T-helper 2 cell treated with Interferon-gamma antibody and Interleukin-4, amounts not matched to agents 5 μg/mL and 100 μg/mL, for 36 hours (primary cell): ENCODE results near the gene HRH3.
A peak's percentile ranks its signal among the peaks of the same experiment; 100 is the strongest.

Experiments used
- DNase-seq: peaks from one replicate; pipeline ENCODE4 v3.0.0; 2021; ENCODE audit warnings: low spot score
- H3K27ac Mint-ChIP-seq: one replicate; pipeline ENCODE4 v1.8.0; 2021; ENCODE audit warnings: mild to moderate bottlenecking, mixed read lengths
- H3K27me3 Mint-ChIP-seq: one replicate; pipeline ENCODE4 v1.8.0; 2021; ENCODE audit warnings: low read depth, mixed read lengths
- H3K36me3 Mint-ChIP-seq: one replicate; pipeline ENCODE4 v1.8.0; 2021; ENCODE audit warnings: low read depth, mixed read lengths
- H3K4me1 Mint-ChIP-seq: one replicate; pipeline ENCODE4 v1.8.0; 2021; ENCODE audit warnings: low read depth, mixed read lengths
- H3K4me3 Mint-ChIP-seq: one replicate; pipeline ENCODE4 v1.8.0; 2022; ENCODE audit warnings: mild to moderate bottlenecking, moderate library complexity, mixed read lengths
- H3K9me3 Mint-ChIP-seq: one replicate; pipeline ENCODE4 v1.8.0; 2021; ENCODE audit warnings: mixed read lengths

Gene HRH3

GRCh38 chr20:62220666-62221568 is 839 bp upstream of the HRH3 start:
- H3K9me3 Mint-ChIP-seq = no peaks in the 10 kb centered on the region
- peaks cover 20% of the 10 kb centered on the region for H3K27me3 Mint-ChIP-seq
- no peaks in the 10 kb centered on the region for H3K36me3 Mint-ChIP-seq
- no peak for DNase-seq
- H3K4me3 Mint-ChIP-seq = no peak overlapping the region
- H3K27ac Mint-ChIP-seq = no peak overlapping the region
- H3K4me1 Mint-ChIP-seq = no peaks in the 10 kb centered on the region

GRCh38 chr20:62219101-62219991 is 732 bp downstream of the HRH3 start:
- Mint-ChIP-seq H3K36me3 (no peaks in the 10 kb centered on the region), H3K9me3 (no peaks in the 10 kb centered on the region), H3K27ac (no peak overlapping the region), H3K4me1 (no peaks in the 10 kb centered on the region), H3K27me3 (peaks cover 20% of the 10 kb centered on the region), H3K4me3 (peak overlapping the region; percentile 26)
- no peak for DNase-seq

DNA sequence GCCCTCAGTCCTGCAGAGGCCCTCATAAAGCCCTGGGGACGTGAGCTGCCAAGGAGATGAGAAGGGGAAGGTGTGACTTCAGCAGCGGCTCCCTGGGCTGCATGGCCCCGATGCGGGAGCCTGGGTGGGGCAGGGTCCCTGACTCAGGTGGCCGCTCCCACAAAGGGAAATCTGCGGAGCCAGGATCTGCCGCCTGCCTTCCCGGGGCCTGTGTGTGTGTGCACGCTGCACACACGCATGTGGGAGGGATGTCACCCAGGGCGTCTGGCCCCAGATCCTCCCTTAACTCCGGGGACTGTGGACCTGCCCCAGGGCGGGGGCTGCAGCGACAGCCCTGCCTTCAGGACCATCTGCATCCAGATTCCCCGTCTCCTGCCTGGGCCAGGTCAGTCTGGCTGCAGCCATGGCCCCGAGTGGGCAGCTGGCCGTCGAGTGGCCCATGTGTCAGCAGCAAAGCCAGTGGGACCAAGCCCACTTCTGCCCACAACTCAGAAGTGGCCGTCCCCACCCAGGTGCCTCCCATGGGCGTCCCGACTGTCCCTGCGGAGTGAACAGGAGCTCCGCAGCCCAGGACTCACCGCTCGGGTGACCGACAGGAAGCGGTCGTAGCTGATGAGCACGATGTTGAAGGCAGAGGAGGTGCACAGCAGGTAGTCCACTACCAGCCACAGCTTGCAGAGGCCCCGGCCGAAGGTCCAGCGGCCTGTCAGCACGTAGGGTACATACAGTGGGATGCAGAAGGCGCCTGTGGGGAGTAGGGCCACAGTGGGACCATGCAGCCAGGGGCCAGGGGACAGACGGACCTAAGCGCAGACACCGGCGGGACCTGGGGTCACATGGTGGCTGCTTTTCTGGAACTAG is 1.9 kb downstream of the HRH3 start:
- DNase-seq = no peak
- no peaks in the 10 kb centered on the region for H3K9me3 Mint-ChIP-seq
- H3K27me3 Mint-ChIP-seq = peaks cover 20% of the 10 kb centered on the region
- H3K4me1 Mint-ChIP-seq = no peaks in the 10 kb centered on the region
- H3K4me3 Mint-ChIP-seq = no peak overlapping the region
- H3K27ac Mint-ChIP-seq = no peak overlapping the region
- no peaks in the 10 kb centered on the region for H3K36me3 Mint-ChIP-seq

DNA sequence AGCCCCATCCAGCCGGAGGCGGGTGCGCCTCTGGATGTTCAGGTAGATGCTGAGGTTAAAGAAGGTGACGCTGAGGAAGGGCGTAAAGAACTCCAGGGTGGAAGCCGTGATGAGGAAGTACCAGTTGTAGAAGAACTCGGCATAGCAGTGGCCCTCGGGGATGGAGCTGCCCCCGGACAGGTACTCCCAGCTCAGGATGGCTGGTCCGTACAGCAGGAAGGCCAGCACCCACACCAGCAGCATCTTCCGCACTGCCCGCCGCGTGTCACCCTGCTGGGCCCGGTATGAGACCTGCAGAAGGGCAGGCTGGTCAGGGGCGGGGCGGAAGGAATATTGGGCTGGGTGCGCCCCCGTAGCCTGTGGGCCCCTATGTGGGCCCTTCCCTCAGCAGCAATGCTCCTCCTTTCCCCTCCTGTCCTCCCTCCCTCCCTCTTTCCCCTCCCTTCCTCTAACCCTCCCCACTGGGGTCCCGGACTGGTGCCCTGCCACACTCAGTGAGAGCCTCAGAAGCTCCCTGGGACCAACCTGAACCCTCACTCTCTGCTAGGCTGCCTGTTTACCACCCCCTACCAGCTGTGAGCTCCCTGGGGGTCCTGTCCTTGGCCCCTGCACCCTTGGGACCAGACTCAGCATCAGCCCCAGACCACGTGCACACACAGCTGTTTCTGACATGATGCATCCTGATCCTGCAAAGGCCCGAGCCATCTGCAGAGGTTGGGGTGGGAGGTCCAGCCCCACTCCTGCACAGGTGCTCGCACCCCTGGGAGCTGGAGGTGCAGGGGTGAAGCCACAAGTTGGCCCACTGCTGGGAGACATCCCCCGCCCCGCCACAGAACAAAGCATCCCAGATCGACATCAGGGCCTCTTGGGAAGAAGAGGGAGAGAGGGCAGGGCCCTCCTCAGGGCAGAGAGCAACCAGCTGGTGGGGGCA is 3.2 kb downstream of the HRH3 start:
- Mint-ChIP-seq H3K4me1 (no peaks in the 10 kb centered on the region), H3K27me3 (peaks cover 20% of the 10 kb centered on the region), H3K27ac (no peak overlapping the region), H3K4me3 (no peak overlapping the region), H3K36me3 (no peaks in the 10 kb centered on the region), H3K9me3 (no peaks in the 10 kb centered on the region)
- DNase-seq = no peak

DNA sequence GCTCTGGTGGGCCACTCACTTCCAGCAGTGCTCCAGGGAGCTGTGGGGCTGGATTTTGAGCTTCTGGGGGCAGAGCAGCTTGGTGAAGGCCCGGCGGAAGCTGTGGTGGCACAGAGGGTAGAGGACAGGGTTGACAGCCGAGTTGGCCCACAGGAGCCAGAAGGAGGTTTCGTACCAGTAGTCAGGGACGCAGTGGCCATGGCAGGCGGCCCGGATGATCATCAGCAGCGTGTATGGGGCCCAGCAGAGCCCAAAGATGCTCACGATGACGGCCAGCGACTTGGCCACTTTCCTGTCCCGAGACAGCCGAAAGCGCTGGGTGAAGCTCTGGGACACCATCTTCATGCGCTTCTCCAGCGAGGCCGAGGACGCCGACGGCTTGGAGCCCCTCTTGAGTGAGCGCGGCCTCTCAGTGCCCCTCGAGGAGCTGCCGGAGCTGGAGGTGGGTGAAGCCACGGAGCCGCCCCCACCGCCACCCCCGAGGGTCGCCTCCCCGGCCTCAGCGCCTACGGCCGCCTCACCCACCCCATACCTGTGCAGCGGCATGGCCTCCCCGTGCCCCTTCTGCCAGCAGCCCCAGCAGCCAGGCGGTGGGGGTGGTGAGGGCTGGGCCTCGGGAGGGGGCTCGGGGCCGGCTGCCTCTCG is 4.0 kb downstream of the HRH3 start:
- Mint-ChIP-seq H3K4me3 (no peak overlapping the region), H3K36me3 (no peaks in the 10 kb centered on the region), H3K27me3 (peaks cover 15% of the 10 kb centered on the region), H3K27ac (no peak overlapping the region), H3K9me3 (no peaks in the 10 kb centered on the region), H3K4me1 (no peaks in the 10 kb centered on the region)
- DNase-seq = no peak

GRCh38 chr20:62215020-62215990 is 4.8 kb downstream of the HRH3 start:
- Mint-ChIP-seq H3K27ac (no peak overlapping the region), H3K4me1 (no peaks in the 10 kb centered on the region), H3K27me3 (peaks cover 9% of the 10 kb centered on the region), H3K4me3 (no peak overlapping the region), H3K36me3 (no peaks in the 10 kb centered on the region), H3K9me3 (no peaks in the 10 kb centered on the region)
- no peak for DNase-seq

DNA sequence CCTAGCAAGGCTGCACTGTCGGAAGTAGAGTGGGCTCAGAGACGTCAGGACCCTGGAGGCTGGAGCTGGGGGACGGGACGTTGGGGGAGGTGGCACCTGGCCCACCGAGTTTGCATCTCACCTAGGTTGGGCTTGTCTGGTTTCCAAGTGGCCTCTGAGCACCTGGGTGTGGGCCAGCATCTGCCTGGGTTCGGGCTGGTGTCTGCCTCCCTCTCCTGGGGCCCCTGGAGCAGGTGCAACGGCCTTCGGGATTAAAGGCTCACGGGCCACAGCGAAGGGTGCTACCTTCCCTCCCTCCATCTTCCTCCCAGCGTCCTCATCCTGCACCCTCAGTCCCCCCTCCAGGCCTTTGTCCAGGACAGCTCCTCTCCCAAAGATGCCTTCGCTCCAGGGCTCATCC is 6.0 kb downstream of the HRH3 start:
- H3K9me3 Mint-ChIP-seq = no peaks in the 10 kb centered on the region

DNA sequence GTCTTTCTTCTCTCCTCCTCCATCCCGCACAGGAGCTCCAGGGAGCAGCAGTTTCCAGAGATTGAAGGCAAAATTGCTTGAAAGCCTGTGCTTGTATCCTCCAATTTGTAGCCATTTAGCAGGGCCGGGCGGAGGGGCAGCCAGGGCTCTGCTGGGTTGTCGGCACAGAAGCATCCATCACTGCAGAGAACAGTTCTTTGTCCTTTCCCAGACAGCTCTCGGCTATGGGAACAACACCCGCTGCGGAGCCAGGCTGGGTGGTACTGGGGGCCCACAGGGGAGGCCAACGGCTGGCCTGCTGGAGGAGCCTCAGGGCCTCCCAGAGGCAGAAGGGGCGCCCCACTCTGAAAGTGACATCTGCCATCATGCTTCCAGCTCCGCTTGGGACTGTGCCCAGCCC is 7.8 kb downstream of the HRH3 start:
- Mint-ChIP-seq H3K4me1 (no peaks in the 10 kb centered on the region), H3K9me3 (no peaks in the 10 kb centered on the region), H3K36me3 (no peaks in the 10 kb centered on the region), H3K27me3 (peaks cover 2% of the 10 kb centered on the region), H3K27ac (no peak overlapping the region), H3K4me3 (no peak overlapping the region)
- no peak for DNase-seq

More for the DNA sequence above, 6.0 kb downstream of the HRH3 start:
- no peaks in the 10 kb centered on the region for H3K36me3 Mint-ChIP-seq
- H3K27me3 Mint-ChIP-seq = peaks cover 6% of the 10 kb centered on the region
- no peak overlapping the region for H3K27ac Mint-ChIP-seq
- no peak for DNase-seq
- H3K4me3 Mint-ChIP-seq = no peak overlapping the region
- H3K4me1 Mint-ChIP-seq = no peaks in the 10 kb centered on the region

GRCh38 chr20:62211769-62212288 is 8.2 kb downstream of the HRH3 start:
- no peaks in the 10 kb centered on the region for H3K27me3 Mint-ChIP-seq

GRCh38 chr20:62211216-62211615 is 8.9 kb downstream of the HRH3 start:
- Mint-ChIP-seq H3K36me3 (no peaks in the 10 kb centered on the region), H3K9me3 (no peaks in the 10 kb centered on the region), H3K27ac (no peak overlapping the region), H3K4me3 (no peak overlapping the region), H3K27me3 (no peaks in the 10 kb centered on the region), H3K4me1 (no peaks in the 10 kb centered on the region)
- no peak for DNase-seq

More at GRCh38 chr20:62211769-62212288, 8.2 kb downstream of the HRH3 start:
- Mint-ChIP-seq H3K4me3 (no peak overlapping the region), H3K4me1 (no peaks in the 10 kb centered on the region), H3K27ac (no peak overlapping the region), H3K9me3 (no peaks in the 10 kb centered on the region), H3K36me3 (no peaks in the 10 kb centered on the region)
- no peak for DNase-seq

GRCh38 chr20:62210496-62210855 is 9.6 kb downstream of the HRH3 start:
- no peak overlapping the region for H3K27ac Mint-ChIP-seq
- H3K27me3 Mint-ChIP-seq = no peaks in the 10 kb centered on the region
- no peaks in the 10 kb centered on the region for H3K4me1 Mint-ChIP-seq
- H3K4me3 Mint-ChIP-seq = no peak overlapping the region
- DNase-seq = no peak
- H3K9me3 Mint-ChIP-seq = no peaks in the 10 kb centered on the region
- H3K36me3 Mint-ChIP-seq = no peaks in the 10 kb centered on the region
